ENCODE results near the gene GTF3C2. TPM values are rescaled to one million over a fixed set of nuclear protein-coding genes. Genes with fewer than 3 reads are reported as not detected.
"Not testable (repeated sequence)": the region's sequence is repeated elsewhere in the genome, so short reads cannot be mapped to it uniquely, and the experiment has no call there.

GTF3C2 gene
- polyA plus RNA-seq, 3 donors: 64.5 to 71.2 (median 67.7) TPM

DNA sequence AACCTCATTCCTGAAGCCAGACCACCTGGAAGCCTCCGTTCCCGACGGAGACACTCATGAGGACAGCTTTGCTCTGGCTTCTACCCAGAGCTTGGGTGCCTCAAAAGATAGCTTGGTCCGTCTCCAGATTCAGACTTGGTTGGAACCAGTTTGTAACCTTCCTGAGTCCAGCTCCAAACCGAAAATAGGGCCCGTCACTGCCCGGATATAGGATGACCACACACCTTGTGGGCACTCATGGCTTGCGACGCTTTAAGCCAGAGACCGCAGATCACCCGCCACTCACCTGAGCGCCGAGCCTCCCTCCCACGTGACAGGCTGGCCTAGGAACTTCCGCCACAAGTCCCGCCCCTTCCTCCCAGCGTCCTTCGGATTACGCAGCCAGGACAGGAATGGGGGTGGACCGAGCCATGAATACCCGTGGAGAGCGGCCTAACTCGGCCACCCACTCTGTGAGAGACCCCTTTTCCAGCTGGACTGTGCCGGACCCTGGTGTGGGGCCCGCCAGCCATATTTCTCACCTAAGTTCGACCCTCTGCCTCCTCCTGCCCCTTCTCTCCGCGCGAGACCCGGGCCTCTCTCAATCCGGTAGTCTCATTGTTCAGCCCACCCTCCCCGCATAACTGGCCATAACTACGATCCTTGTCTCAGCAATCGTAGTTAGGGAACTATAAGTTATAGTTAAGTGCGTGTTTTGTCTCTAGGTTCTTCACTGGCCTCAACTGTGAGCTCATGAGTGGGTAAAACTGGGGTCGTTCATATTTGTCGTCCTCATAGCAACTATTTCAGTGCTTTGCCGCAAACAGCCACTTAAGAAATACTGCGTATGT is 33.6 kb downstream of the GTF3C2 start, which contains the start of gene MPV17:
MPV17 (minus strand) TSS at position 332 of the 830 bp plus-strand sequence. CDS start 580 bp downstream, outside the sequence.
- DNase-seq (ENCODE audit: low read depth in 3 of 3, low spot score in 2 of 3): peak; percentile 80 to 91 (median 81)

DNA sequence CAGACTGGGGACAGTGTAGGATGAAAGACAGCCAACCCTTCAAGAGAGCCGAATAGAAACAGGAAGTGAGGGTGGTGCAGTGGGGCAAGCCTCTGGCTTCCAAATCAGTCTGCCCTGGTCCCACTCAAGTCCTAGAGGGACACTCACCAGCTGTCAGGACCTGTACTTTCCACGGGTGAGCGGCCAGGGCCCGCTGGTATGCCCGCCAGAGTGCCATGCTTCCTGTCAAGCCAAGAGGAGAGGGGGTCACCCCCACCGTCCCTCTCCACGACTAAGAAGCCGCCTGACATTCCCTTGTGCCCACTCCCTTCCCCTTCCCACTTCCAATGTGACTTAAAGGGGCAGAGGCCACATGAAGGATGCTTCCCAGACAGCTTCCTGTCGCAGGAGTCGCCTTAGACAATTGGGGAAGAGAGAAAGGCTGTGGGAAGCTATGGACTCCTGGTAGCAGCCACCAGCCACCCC is 34.2 kb downstream of the GTF3C2 start:
- no peak for DNase-seq (ENCODE audit: low read depth in 3 of 3, low spot score in 2 of 3)

DNA sequence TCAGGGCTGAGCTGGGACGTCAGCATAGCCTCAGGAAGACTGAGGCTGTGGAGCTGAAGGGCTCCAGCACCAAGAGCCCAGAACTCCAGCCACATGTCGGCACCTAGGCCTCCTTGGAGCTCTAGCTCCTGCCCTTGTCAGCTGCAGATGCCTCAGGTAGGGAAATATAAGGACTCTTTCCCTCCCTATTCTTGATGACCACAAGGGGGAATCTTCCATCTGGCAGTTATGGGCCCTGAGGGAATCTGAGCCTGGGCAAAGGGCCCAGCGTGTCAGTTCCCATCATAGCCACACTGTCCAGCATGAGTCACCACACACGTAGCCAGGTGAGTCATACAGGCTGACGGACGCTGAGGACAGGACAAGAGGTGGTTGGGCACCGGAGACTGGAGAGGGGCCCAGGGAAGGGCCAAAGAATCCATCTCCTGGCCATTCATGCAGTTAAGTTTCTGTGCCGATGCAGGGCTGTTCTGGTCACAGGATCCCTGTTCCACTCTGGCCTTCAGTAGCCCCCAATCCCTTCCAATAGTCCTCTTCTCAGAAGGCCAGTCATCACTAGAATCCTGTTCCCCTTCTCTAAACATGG is 35.5 kb downstream of the GTF3C2 start:
- no peak for DNase-seq (ENCODE audit: low read depth in 3 of 3, low spot score in 2 of 3)

DNA sequence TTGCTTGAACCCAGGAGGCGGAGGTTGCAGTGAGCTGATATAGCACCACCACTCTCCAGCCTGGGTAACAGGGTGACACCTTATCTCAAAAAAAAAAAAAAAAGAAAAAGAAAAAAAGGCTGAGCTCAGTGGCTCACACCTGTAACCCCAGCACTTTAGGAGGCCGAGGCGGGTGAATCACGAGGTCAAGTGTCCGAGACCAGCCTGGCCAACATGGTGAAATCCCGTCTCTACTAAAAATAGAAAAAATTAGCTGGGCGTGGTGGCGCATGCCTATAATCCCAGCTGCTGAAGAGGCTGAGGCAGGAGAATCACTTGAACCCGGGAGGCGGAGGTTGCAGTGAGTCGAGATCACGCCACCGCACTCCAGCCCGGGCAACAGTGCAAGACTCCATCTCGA is 36.7 kb downstream of the GTF3C2 start:
- DNase-seq (ENCODE audit: low read depth in 3 of 3, low spot score in 2 of 3): not testable (repeated sequence)

DNA sequence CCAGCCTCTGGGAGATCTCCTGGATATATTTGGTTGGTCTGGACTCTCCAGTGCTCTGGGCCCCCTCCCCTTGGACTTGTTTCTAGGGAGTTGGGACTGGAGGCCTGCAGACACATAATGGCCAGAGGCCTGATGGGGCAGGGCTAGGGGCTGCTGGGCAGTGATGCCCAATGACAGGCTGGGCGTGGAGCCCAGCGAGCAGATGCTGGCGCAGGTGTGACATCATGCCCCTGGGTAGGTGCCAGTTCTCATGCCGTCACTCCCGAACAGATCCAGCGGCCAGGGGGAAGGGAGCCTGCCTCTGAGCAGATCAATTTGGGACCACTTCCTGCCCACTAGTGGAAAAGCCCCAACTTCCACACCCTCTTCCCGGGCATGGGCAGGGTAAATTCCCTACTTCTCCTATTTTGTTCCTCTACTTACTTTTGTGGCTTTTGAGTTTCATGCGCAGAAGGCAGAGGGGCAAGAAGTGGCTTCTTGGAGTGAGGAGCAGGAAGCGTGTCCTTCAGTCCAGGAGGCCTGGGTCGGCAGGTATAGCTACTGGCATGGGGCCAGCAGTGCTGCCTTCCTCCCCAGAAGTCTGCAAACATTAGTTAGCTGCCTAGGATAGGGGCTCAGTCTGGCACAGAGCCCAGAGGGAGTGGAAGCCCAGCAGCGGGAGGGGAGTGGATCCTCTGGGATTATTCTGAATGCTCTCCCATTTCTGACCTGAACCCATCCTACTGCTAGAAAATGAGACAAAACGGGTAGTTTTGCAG is 39.7 kb downstream of the GTF3C2 start:
- no peak for DNase-seq (ENCODE audit: low read depth in 3 of 3, low spot score in 2 of 3)

DNA sequence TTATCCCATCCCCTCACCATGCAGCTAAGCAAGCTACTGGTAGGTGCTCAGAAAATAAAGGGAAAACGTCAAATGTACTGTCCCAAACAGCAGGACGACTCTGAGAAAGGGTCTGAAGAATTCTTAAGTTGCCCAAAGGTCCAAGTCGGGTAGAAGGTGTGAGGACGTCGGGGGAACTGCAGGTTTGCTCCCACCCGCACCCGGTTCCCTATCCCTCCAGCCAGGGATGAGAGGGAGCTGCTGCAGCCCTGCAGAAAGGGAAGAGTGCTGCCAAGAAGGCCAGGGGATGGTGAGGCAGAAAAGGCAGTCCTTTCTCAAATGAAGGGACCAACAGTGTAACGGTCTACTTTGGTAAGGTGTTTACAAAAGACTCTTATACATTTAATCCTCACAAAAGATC is 41.4 kb downstream of the GTF3C2 start:
- DNase-seq (ENCODE audit: low read depth in 3 of 3, low spot score in 2 of 3): no peak

DNA sequence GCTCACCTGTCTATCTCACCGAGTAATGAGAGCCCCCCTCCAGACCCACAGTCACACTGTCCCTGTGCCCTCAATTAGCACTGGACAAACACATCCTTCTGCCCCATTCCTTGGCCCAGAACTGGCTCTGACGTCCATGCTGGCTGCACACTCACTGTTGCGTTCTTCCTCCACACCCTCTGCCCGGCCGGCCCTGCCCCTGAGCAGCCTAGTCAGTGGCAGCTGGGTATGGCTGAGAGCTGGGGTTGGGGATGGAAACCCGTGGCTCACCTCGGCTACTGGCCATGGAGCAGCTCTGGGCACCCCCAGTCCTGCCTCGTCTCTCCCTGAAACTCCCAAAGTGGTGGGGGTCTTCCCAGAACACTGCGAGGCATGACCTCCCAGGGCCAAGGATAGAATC is 41.9 kb downstream of the GTF3C2 start:
- DNase-seq (ENCODE audit: low read depth in 3 of 3, low spot score in 2 of 3): no peak

DNA sequence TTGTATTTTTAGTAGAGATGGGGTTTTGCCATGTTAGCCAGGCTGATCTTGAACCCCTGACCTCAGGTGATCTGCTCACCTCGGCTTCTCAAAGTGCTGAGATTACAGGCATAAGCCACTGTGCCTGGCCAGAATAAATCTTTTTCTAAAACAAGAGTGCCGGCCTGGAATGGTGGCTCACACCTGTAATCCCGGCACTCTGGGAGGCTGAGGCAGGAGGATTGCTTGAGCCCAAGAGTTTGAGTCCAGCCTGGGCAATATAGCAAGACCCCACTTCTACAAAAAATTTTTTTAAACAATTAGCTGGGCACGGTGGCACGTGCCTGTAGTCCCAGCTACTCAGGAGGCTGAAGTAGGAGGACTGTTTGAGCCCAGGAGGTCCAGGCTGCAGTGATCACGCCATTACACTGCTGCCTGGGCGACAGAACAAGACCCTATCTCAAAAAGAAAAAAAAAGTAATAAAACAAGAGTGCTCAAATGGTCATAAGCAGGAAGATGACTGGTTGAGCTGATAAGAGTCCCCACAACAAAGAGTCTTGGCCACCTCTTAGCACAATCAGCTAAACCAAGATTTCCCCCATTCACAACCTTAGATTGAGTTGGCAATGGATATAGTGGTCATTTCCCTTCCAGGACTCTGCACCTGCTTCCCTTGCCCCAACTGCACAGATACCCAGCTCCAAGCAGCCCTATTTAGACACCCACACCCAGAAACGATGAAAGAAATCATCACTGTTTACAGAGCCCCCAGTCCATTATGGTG is 42.5 kb downstream of the GTF3C2 start:
- no peak for DNase-seq (ENCODE audit: low read depth in 3 of 3, low spot score in 2 of 3)

DNA sequence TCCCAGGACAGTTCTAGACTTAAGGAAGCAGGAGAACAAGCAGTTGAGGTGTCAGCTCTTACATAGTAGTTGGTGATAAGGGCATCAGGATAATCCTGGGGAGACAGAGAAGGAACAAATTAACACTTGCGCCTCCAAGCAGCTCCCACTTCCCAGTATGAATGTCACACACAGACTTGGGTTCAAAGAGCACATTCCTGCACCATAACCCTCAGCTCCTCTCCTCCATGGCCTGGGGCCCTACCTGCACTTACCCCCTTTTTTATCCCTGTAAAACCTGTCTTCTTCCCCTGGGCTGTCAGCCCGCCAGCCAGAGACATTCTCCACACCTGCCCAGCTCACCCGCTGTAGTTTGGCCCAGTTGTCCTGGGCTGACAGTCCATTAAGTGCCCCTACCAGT is 44.4 kb downstream of the GTF3C2 start:
- DNase-seq (ENCODE audit: low read depth in 3 of 3, low spot score in 2 of 3): no peak

DNA sequence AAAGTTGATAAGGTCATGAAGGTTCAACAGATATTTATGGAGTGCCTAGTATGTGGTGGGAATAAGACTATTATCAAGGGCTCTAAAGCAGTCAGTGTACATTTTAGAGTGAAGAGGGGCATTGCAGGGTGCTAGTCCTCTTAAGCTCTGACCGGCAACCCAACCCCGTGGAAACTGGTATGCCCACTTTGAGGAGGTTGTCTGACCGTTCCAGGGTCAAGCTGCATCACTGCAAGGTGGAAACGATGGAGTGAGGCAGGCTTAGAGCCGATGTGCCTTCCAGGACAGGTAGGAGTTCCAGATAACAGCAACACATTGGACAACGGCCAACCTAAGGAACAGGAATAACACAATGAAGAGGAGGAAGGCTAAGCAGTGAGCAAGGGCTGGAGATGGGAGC is 46.9 kb downstream of the GTF3C2 start:
- DNase-seq (ENCODE audit: low read depth in 3 of 3, low spot score in 2 of 3): no peak

DNA sequence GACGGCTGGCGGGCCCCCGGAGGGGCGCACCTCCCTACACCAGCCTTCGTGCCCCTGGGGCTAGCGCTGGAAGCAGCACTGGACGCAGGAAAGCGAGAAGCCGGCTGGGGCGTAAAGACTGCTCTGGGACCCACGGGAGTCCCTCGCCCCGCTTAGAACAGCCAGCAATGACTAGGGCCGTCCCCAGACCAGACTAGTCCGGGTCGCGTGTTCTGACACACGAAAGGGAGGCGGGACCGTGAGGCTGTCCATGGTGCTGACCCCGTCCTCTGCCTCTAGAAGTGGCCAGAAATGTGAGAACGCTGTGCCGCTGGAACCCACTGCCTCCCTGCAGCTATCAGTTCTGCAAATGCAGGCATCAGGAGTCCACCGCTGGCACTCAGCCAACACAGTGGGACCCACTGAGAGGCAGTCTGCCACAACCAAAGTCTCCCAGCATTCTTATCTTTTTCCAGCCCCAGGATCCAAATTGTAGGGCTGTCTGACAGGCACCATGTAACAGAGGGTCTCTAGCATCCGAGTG is 48.1 kb downstream of the GTF3C2 start, which contains the start of gene UCN:
UCN (minus strand) TSS at position 87 of the 523 bp plus-strand sequence. CDS start 550 bp downstream, outside the sequence.
- DNase-seq (ENCODE audit: low read depth in 3 of 3, low spot score in 2 of 3): peak in 2 of 3 donors; percentile 56 to 68

DNA sequence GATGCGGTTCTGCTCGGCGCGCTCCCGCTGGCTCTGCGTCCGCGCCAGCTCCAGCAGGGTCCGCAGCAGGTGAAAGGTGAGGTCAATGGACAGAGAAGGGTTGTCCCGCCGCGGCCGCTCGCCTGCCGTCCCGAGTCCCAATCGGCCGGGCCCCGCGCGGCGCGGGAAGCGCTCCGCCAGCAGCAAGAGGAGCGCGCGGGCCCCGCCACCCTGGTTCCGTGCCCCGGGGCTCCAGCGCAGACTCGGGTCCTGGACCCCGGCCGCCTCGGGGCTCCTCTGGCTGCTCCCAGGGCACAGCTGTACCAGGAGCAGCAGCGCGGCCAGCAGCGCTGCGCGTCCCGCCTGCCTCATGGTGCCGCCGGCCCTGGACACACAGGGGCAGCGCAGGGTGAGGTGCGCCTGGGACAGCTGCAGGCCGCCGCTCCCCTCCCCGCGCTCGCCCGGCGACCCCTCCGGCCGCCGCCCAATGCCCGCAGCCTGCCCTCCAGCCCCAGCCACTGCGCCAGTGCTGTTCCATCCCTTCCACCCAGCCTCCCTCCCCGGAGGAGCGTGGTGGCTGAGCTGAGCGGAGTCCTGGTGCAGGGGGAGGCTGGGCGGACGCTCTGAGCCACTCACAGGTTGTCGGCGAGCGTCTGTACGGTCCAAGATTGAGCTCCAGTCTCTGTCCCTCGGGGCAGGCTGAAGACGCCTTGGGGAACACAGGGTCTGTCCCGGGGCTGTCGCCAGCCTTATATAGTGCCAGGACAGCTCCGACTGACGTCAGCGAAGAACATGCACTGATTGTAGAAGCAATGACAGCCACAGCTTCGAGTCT is 48.8 kb downstream of the GTF3C2 start:
- no peak for DNase-seq (ENCODE audit: low read depth in 3 of 3, low spot score in 2 of 3)

DNA sequence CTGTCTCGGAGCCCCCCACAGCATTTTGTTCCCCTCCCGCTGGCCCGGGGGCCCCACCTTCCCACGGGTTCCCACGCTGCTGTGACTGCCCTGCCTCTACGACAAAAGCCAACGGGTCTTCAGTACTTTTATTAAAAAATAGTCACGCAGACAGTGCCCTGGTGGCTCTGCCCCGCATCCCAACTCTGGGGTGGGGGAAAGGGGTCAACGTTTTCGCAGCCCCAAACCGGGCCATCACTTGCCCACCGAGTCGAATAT is 49.3 kb downstream of the GTF3C2 start:
- DNase-seq (ENCODE audit: low read depth in 3 of 3, low spot score in 2 of 3): no peak

DNA sequence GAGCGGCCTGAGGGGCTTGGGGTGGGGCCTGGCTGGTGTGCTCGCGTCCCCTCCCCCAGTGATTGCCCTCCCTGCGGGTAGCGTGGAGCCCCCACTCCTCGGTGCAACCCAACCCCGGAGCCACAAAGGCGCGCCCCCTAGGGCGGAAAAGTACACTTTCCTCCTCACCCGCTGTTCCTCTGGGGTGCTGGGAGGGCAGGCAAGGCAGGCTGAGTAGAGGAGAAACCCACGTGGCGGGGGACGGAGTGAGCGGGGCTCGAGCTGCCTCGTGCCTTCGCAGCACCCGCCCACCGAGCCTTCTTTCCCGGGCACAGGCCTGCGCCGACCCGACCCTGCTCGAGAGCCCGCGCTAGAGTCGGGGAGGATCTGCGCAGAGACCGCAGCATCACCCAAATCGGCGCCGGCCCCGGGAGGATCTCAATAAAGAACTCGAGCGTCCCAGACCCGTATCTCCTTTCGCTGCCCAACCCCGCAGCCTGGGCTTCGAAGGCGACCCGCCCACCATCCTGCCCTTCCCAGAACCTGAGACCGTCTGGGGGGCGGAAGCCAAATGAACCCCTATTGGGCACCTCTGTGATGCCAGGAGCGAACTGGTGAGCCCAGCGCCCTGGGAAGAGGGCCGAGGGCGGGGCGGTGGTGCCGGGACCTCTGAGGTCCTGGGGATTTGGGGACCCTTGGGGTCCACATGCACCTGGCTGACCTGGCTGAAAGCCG is 49.8 kb downstream of the GTF3C2 start:
- DNase-seq (ENCODE audit: low read depth in 3 of 3, low spot score in 2 of 3): no peak

DNA sequence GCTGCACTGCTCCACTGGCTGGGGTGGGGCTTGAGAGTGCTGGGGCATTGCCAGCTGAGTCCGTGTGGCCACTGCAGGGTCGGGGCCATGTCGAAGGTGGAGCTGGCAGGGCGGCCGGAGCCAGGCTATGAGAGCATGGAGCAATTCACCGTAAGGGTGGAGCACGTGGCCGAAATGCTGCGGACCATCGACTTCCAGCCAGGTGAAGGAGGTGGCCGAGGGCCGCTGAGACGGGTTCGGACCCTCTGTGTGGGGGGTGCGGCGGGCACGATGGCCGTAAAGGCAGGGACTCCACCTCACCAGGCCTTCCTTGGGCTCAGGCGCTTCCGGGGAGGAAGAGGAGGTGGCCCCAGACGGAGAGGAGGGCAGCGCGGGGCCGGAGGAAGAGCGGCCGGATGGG is 50.4 kb downstream of the GTF3C2 start:
- no peak for DNase-seq (ENCODE audit: low read depth in 3 of 3, low spot score in 2 of 3)

DNA sequence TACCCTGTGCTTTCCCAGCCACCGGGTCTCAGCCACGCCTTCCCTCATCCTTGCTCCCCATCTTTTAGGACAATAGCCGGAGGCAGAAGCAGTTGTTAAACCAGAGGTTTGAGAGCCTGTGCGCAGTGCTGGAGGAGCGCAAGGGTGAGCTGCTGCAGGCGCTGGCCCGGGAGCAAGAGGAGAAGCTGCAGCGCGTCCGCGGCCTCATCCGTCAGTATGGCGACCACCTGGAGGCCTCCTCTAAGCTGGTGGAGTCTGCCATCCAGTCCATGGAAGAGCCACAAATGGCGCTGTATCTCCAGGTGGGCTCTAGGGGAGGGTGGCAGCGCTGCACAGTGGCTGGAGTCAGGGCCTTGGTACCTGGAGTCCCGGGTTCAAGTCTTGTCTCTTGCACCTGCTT is 51.0 kb downstream of the GTF3C2 start:
- DNase-seq (ENCODE audit: low read depth in 3 of 3, low spot score in 2 of 3): no peak

DNA sequence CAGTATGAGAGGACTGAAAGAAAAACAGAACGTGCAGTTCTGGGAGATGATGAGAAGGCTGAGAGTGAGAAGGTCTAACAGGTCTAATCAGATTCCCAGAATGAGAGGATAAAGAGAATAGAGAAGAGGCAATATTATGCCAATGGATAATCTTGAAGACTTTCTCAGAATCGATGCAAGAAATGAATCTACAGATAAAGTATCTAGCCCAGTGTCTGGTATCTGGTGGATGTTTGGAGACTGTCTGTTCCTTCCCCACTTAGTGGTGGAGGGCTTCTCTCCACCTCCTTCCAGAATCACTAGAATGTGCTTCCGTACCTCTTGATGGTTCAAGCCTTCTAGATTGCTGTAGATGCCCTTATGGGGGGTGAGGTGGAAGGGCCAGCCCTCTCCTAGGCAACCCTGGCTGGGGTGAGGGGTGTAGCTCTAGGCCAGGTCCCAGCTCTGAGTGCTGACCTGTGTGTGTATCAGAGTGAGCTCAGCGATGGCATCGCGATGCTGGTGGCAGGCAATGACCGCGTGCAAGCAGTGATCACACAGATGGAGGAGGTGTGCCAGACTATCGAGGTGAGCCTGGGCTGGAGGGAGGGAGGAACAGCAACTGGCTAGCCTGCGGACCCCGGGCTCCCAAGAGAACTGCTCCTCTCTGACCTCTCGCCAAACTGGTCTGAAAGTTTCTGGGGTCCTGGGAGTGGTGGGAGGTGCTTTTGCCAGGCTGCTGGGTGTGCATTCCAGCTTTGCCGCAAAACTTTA is 51.9 kb downstream of the GTF3C2 start:
- DNase-seq (ENCODE audit: low read depth in 3 of 3, low spot score in 2 of 3): no peak
